Calu3 (cell line): ENCODE measurements around the gene TENM4. TPM values are rescaled to one million over a fixed set of nuclear protein-coding genes. Genes with fewer than 3 reads are reported as not detected.

ENCODE experiments used
- BruUV-seq: library from RNA; stranded (reverse); fragments of 400-500 nt; replicated peaks from 2 replicates; lab custom pipeline; 2021; lab: Mats Ljungman, UMichigan
- CTCF ChIA-PET: fragments of 300-600 bp; sonication (Branson Sonifier 250); formaldehyde crosslinking; loops from one replicate; lab custom pipeline; 2022; ENCODE audit warnings: antibody characterized with exemption; lab: Charles Lee
- DNase-seq: peaks from one replicate; pipeline ENCODE4 v3.0.0; 2022
- H3K27ac Mint-ChIP-seq: one replicate; pipeline ENCODE4 v1.8.0; 2022; ENCODE audit warnings: mixed read lengths; ENCODE audit not compliant: unreplicated experiment
- H3K27me3 Mint-ChIP-seq: one replicate; pipeline ENCODE4 v1.8.0; 2022; ENCODE audit warnings: mixed read lengths; ENCODE audit not compliant: unreplicated experiment
- H3K36me3 Mint-ChIP-seq: one replicate; pipeline ENCODE4 v1.8.0; 2022; ENCODE audit warnings: mild to moderate bottlenecking, moderate library complexity, mixed read lengths; ENCODE audit not compliant: insufficient read depth, unreplicated experiment
- H3K4me1 Mint-ChIP-seq: one replicate; pipeline ENCODE4 v1.8.0; 2022; ENCODE audit warnings: mild to moderate bottlenecking, low read depth, mixed read lengths; ENCODE audit not compliant: unreplicated experiment
- H3K4me3 Mint-ChIP-seq: one replicate; pipeline ENCODE4 v1.8.0; 2022; ENCODE audit warnings: mild to moderate bottlenecking, low read depth, moderate library complexity, mixed read lengths; ENCODE audit not compliant: unreplicated experiment
- H3K9me3 Mint-ChIP-seq: one replicate; pipeline ENCODE4 v1.8.0; 2022; ENCODE audit warnings: low read depth, mixed read lengths; ENCODE audit not compliant: unreplicated experiment
- intact Hi-C: fragments of 100-400 bp; cut with micrococcal nuclease; formaldehyde crosslinking; loops from one replicate; pipeline ENCODE4 v1.10.0; 2022; ENCODE audit not compliant: unreplicated experiment
- total RNA-seq: library from RNA; stranded (reverse); gene quantifications from 2 replicates; pipeline ENCODE4 v1.2.3, GENCODE V29; 2022
- TF ChIP-seq, protein P1 (sequence below): fragments of 200-600 bp; IDR thresholded peaks from one replicate; pipeline ENCODE4 v1.8.0; 2022; ENCODE audit warnings: antibody characterized with exemption; ENCODE audit not compliant: unreplicated experiment

Gene TENM4
- total RNA-seq, 1 experiment from 2014 or later = not detected

GRCh38 chr11:78957476-78958245, 483.2 kb downstream of the TENM4 start:
- Mint-ChIP-seq H3K9me3 (no peaks in the 10 kb centered on the region), H3K27me3 (no peaks in the 10 kb centered on the region), H3K27ac (no peak overlapping the region), H3K36me3 (no peaks in the 10 kb centered on the region), H3K4me1 (peaks cover 8% of the 10 kb centered on the region), H3K4me3 (no peak overlapping the region)
- TF ChIP-seq, protein P1, sequence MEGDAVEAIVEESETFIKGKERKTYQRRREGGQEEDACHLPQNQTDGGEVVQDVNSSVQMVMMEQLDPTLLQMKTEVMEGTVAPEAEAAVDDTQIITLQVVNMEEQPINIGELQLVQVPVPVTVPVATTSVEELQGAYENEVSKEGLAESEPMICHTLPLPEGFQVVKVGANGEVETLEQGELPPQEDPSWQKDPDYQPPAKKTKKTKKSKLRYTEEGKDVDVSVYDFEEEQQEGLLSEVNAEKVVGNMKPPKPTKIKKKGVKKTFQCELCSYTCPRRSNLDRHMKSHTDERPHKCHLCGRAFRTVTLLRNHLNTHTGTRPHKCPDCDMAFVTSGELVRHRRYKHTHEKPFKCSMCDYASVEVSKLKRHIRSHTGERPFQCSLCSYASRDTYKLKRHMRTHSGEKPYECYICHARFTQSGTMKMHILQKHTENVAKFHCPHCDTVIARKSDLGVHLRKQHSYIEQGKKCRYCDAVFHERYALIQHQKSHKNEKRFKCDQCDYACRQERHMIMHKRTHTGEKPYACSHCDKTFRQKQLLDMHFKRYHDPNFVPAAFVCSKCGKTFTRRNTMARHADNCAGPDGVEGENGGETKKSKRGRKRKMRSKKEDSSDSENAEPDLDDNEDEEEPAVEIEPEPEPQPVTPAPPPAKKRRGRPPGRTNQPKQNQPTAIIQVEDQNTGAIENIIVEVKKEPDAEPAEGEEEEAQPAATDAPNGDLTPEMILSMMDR = no peak
- DNase-seq = no peak
- intact Hi-C loops = no loop called here
- no TSS peak for BruUV-seq
- CTCF ChIA-PET = interaction anchor here (1.0 to 1.1 kb wide), 2 partner anchors 9 to 10 kb away, joined by 3 to 4 read pairs; no protein-coding TSS in a partner anchor

DNA sequence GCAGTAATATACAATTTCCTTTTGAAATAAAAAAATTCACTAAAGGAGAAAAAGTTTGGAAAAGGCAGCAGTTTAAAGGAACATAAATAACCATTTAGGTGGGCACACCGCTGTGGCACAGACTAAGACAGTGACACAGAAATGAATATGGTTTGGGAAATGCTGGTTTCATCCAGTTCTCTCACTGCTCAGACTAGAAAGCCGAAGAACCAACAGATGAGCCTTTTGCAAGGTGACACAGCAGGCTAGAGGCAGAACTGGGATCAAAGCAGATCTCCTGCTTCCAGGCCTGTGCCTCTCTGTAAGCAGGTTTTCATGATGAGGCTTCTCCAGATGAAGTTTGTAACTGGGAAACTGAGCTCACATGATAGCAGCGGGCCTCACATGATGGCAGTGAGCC, 486.1 kb downstream of the TENM4 start:
- no TSS peak for BruUV-seq
- Mint-ChIP-seq H3K27ac (no peak overlapping the region), H3K4me1 (no peaks in the 10 kb centered on the region), H3K4me3 (no peak overlapping the region), H3K9me3 (no peaks in the 10 kb centered on the region), H3K27me3 (no peaks in the 10 kb centered on the region), H3K36me3 (no peaks in the 10 kb centered on the region)
- CTCF ChIA-PET = no interaction called here
- no peak for DNase-seq
- TF ChIP-seq, protein P1 = no peak
- intact Hi-C loops = no loop called here

DNA sequence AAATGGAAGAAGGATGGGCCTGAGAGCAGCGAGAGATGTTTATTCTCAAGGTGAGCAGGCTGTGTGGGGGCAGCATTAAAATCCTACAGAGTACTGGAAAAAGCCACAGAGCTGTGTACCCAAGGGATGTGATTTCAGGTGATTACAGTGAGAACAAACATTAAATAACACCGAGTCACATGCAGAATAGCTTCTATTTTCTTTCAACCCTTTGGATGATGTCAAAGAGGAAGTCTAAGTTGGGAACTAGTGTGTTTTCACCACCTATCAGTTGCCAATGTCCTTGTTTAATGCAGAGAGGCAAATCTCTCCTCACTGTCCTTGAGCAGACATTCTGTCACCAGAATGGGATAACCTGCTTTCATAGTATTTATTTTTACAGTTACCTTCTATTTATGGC, 486.6 kb downstream of the TENM4 start:
- TF ChIP-seq, protein P1 = no peak
- BruUV-seq = no TSS peak
- CTCF ChIA-PET = no interaction called here
- no peak for DNase-seq
- Mint-ChIP-seq H3K27me3 (no peaks in the 10 kb centered on the region), H3K36me3 (no peaks in the 10 kb centered on the region), H3K4me1 (no peaks in the 10 kb centered on the region), H3K27ac (no peak overlapping the region), H3K9me3 (no peaks in the 10 kb centered on the region), H3K4me3 (no peak overlapping the region)
- intact Hi-C loops = no loop called here

DNA sequence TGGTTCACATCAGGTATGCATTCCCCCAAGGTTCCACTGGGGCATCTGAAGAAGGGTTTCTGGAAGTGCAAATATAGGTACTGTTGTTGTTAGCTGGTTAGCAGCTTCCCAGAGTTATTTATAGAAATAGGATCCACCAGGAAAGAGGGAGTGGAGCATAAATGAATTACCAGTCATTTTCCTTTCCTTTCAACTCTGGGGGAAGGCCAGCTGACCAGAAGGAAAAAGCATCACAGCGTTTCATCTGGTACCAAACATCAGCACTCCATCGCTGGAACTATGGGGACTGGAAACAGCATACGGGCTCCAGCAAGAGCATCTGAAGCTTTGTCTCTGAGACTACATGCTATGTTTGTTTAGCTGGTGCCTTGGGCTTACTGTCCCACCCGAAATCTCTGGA, 487.9 kb downstream of the TENM4 start:
- H3K36me3 Mint-ChIP-seq = no peaks in the 10 kb centered on the region
- CTCF ChIA-PET = no interaction called here
- no peaks in the 10 kb centered on the region for H3K9me3 Mint-ChIP-seq
- no peak for DNase-seq
- TF ChIP-seq, protein P1 = no peak
- BruUV-seq = no TSS peak
- no peaks in the 10 kb centered on the region for H3K27me3 Mint-ChIP-seq
- intact Hi-C loops = no loop called here
- H3K27ac Mint-ChIP-seq = no peak overlapping the region
- H3K4me1 Mint-ChIP-seq = no peaks in the 10 kb centered on the region
- H3K4me3 Mint-ChIP-seq = no peak overlapping the region
